MCF 10A (cell line): Measurements from ENCODE around the gene PDE3A. TPM values are rescaled to one million over a fixed set of nuclear protein-coding genes. Genes with fewer than 3 reads are reported as not detected.

ENCODE experiments used
- BruUV-seq: library from RNA; stranded (reverse); fragments of 400-500 nt; replicated peaks from 2 replicates; lab custom pipeline; 2021; lab: Mats Ljungman, UMichigan
- CTCF ChIA-PET: fragments of 300-600 bp; sonication (Branson Sonifier 250); formaldehyde crosslinking; extraction: SDS; loops from one replicate; lab custom pipeline; 2021; ENCODE audit warnings: antibody characterized with exemption, inconsistent platforms; lab: Yijun Ruan, JAX
- POLR2A ChIA-PET: fragments of 300-600, 350-650 bp; sonication (Branson Sonifier 250); formaldehyde crosslinking; extraction: SDS; loops from one replicate; lab custom pipeline; 2020; ENCODE audit warnings: antibody characterized with exemption, inconsistent platforms; lab: Yijun Ruan, JAX
- DNase-seq: peaks from one replicate; pipeline ENCODE4 v3.0.0-alpha.2; 2018; ENCODE audit not compliant: unreplicated experiment
- H3K27ac Mint-ChIP-seq: one replicate; pipeline ENCODE4 v1.8.0; 2022; ENCODE audit warnings: mild to moderate bottlenecking, low read depth, mixed read lengths; ENCODE audit not compliant: unreplicated experiment
- H3K27me3 Mint-ChIP-seq: one replicate; pipeline ENCODE4 v1.8.0; 2022; ENCODE audit warnings: mixed read lengths; ENCODE audit not compliant: insufficient read depth, unreplicated experiment
- H3K36me3 Mint-ChIP-seq: one replicate; pipeline ENCODE4 v1.8.0; 2022; ENCODE audit warnings: mild to moderate bottlenecking, moderate library complexity, mixed read lengths; ENCODE audit not compliant: insufficient read depth, unreplicated experiment
- H3K4me1 Mint-ChIP-seq: one replicate; pipeline ENCODE4 v1.8.0; 2022; ENCODE audit warnings: mixed read lengths; ENCODE audit not compliant: insufficient read depth, unreplicated experiment
- H3K4me3 Mint-ChIP-seq: one replicate; pipeline ENCODE4 v1.8.0; 2022; ENCODE audit warnings: mild to moderate bottlenecking, moderate library complexity, mixed read lengths; ENCODE audit not compliant: unreplicated experiment
- H3K9me3 Mint-ChIP-seq: one replicate; pipeline ENCODE4 v1.8.0; 2022; ENCODE audit warnings: mixed read lengths; ENCODE audit not compliant: unreplicated experiment
- intact Hi-C: fragments of 100-400 bp; cut with micrococcal nuclease; formaldehyde crosslinking; loops from 2 replicates; pipeline ENCODE4 v1.14.1; 2022
- total RNA-seq: library from RNA; stranded (reverse); gene quantifications from 2 replicates; pipeline ENCODE4 v1.2.3, GENCODE V29; 2022
- TF ChIP-seq, protein P1 (sequence below): fragments of 200-600 bp; IDR thresholded peaks from one replicate; pipeline ENCODE4 v1.8.0; 2022; ENCODE audit warnings: antibody characterized with exemption, mild to moderate bottlenecking; ENCODE audit not compliant: unreplicated experiment

Gene PDE3A
- total RNA-seq, 1 experiment from 2014 or later: not detected

DNA sequence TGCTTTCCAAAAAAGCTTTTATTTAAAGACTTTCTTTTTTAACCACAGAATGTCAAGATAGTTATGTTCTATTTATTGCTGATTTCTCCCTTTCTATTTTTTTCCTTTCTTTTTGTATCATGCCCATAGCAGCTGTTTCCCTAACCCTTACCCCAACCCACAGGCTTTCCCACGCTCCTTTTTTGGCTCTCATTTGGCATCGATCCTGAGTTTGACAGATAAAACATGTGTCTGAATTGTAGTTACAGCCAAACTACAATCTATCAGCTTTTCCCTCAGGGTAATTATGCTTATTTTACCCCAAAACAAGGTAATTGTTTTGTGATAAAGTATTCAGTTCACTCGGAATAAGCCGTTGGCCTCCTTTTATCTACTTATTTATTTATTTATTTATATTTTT lies 46.7 kb downstream of the PDE3A start:
- ChIA-PET CTCF (interaction anchor here (0.6 kb wide), 1 partner anchor 756 kb away, joined by 4 read pairs; no protein-coding TSS in a partner anchor), POLR2A (interaction anchor here (0.6 kb wide), 1 partner anchor 251 kb away, joined by 3 read pairs; no protein-coding TSS in a partner anchor)
- H3K4me3 Mint-ChIP-seq: no peak overlapping the region
- no peaks in the 10 kb centered on the region for H3K9me3 Mint-ChIP-seq
- peaks cover 88% of the 10 kb centered on the region for H3K27me3 Mint-ChIP-seq
- TF ChIP-seq, protein P1, sequence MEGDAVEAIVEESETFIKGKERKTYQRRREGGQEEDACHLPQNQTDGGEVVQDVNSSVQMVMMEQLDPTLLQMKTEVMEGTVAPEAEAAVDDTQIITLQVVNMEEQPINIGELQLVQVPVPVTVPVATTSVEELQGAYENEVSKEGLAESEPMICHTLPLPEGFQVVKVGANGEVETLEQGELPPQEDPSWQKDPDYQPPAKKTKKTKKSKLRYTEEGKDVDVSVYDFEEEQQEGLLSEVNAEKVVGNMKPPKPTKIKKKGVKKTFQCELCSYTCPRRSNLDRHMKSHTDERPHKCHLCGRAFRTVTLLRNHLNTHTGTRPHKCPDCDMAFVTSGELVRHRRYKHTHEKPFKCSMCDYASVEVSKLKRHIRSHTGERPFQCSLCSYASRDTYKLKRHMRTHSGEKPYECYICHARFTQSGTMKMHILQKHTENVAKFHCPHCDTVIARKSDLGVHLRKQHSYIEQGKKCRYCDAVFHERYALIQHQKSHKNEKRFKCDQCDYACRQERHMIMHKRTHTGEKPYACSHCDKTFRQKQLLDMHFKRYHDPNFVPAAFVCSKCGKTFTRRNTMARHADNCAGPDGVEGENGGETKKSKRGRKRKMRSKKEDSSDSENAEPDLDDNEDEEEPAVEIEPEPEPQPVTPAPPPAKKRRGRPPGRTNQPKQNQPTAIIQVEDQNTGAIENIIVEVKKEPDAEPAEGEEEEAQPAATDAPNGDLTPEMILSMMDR: no peak
- H3K36me3 Mint-ChIP-seq: no peaks in the 10 kb centered on the region
- BruUV-seq: no TSS peak
- no peaks in the 10 kb centered on the region for H3K4me1 Mint-ChIP-seq
- no peak overlapping the region for H3K27ac Mint-ChIP-seq
- DNase-seq: no peak
- intact Hi-C loops: no loop called here

DNA sequence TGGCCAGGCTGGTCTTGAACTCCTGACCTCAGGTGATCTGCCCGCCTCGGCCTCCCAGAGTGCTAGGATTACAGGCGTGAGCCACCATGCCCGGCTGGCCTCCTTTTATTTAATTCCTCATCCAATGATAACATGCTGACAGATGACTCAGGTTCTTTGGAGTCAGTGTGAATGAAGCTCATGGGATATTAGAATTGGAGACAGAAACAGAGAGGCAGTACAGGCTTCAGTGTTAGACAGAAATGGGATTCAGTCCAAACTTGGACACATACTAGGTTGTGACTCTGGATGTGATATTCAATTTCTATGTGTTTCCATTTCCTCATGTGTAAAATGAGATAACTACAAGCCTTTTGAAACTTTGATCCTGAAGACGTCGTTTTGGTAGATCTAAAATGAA lies 47.3 kb downstream of the PDE3A start:
- POLR2A ChIA-PET: interaction anchor here (0.6 kb wide), 1 partner anchor 250 kb away, joined by 3 read pairs; no protein-coding TSS in a partner anchor
- no peaks in the 10 kb centered on the region for H3K36me3 Mint-ChIP-seq
- TF ChIP-seq, protein P1: no peak
- no peak overlapping the region for H3K27ac Mint-ChIP-seq
- H3K9me3 Mint-ChIP-seq: no peaks in the 10 kb centered on the region
- H3K27me3 Mint-ChIP-seq: peaks cover 88% of the 10 kb centered on the region
- intact Hi-C loops: no loop called here
- H3K4me3 Mint-ChIP-seq: no peak overlapping the region
- BruUV-seq: no TSS peak
- no peaks in the 10 kb centered on the region for H3K4me1 Mint-ChIP-seq
- CTCF ChIA-PET: interaction anchor here (0.8 kb wide), 1 partner anchor 202 kb away, joined by 3 read pairs; no protein-coding TSS in a partner anchor
- DNase-seq: no peak

DNA sequence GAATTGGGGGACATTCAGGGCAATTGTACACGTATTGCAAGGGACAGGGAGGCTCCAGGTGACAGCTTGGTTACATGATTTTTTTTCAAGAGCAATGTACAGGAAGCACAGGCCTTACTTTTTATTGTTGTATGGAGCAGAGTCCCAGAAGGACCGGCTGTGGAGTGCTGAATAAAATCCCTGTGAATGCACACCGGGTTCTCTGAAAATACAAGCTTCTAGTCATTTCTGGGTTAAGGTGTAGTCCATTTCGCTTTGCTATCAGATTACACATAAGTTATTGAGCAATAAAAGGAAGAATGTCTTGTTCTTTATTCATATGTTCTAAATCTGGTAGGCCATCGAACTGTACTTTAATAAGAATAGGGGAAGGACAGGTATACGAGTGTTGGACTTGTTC lies 52.2 kb downstream of the PDE3A start:
- H3K36me3 Mint-ChIP-seq: no peaks in the 10 kb centered on the region
- TF ChIP-seq, protein P1: no peak

DNA sequence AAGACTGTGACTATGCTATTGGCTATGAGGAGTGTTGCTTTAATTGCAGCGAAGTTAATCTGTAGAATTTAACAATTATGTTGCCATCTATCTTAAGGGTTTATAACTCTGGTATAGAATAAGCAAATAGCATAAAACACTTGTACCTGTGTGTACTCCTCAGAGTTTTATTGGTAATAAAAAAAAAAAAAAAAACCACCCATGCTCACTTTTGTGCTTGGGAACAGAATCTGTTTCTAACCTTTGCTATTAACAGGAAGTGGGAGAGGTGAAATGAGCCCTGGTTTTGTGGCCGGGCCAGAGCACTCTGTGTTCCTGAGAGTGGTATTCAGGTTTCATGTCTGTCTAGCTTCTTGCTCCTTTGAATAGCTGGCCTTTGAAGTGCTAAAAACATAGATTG lies 53.1 kb downstream of the PDE3A start:
- H3K4me3 Mint-ChIP-seq: no peak overlapping the region
- BruUV-seq: no TSS peak
- H3K27ac Mint-ChIP-seq: no peak overlapping the region
- H3K9me3 Mint-ChIP-seq: no peaks in the 10 kb centered on the region
- intact Hi-C loops: no loop called here
- peaks cover 64% of the 10 kb centered on the region for H3K27me3 Mint-ChIP-seq
- TF ChIP-seq, protein P1: no peak
- DNase-seq: no peak
- H3K4me1 Mint-ChIP-seq: no peaks in the 10 kb centered on the region
- H3K36me3 Mint-ChIP-seq: no peaks in the 10 kb centered on the region
- CTCF ChIA-PET: interaction anchor here (0.6 kb wide), 1 partner anchor 110 kb away, joined by 3 read pairs; no protein-coding TSS in a partner anchor
- POLR2A ChIA-PET: no interaction called here

More for the DNA sequence above, 52.2 kb downstream of the PDE3A start:
- Mint-ChIP-seq H3K27ac (no peak overlapping the region), H3K9me3 (no peaks in the 10 kb centered on the region), H3K4me1 (no peaks in the 10 kb centered on the region), H3K4me3 (no peak overlapping the region), H3K27me3 (peaks cover 66% of the 10 kb centered on the region)
- BruUV-seq: no TSS peak
- no peak for DNase-seq
- ChIA-PET POLR2A (no interaction called here), CTCF (no interaction called here)
- intact Hi-C loops: no loop called here
